Measurements from ENCODE around the gene NUP214.

NUP214 gene

GRCh38 chr9:131281119-131281965 is 156.0 kb downstream of the NUP214 start:
- no peak for DNase-seq

- DNase-seq: no peak
These were observed 156.8 kb downstream of the NUP214 start for GRCh38 chr9:131282175-131282574.

GRCh38 chr9:131282688-131283422 is 157.5 kb downstream of the NUP214 start:
- DNase-seq: peak; percentile 33

Measured in CD4-positive, alpha-beta T cell treated with Interleukin-6 for 4 hours (primary cell).